Natural killer cell (primary cell): Measurements from ENCODE around the gene PRR20A. TPM values are rescaled to one million over a fixed set of nuclear protein-coding genes. Genes with fewer than 3 reads are reported as not detected.
"Not testable (repeated sequence)": the region's sequence is repeated elsewhere in the genome, so short reads cannot be mapped to it uniquely, and the experiment has no call there.

Experiments
- ATAC-seq, 3 donors: fragments of 150-1000 bp in 2 of 3; fragments of 200-7000 bp in 1 of 3; cut with Tn5 transposase; 1 replicate in 1 of 3; 2 replicates in 2 of 3; pipeline ENCODE4 v1.10.0; 2021; ENCODE audit warnings: mild to moderate bottlenecking in 2 of 3, moderate library complexity in 2 of 3
- DNase-seq, 2 donors: peaks; one replicate each; pipeline versions ENCODE4 v3.0.0 to v3.0.0-alpha.2; 2013 to 2021; ENCODE audit warnings: mixed read lengths in 1 of 2
- H3K27ac ChIP-seq: one replicate; pipeline ENCODE4 v1.5.1; 2013; ENCODE audit warnings: mild to moderate bottlenecking, low read length
- H3K27me3 ChIP-seq: one replicate; pipeline ENCODE4 v1.6.1; 2013; ENCODE audit warnings: low read length; ENCODE audit not compliant: control insufficient read depth, insufficient read depth
- H3K36me3 ChIP-seq: one replicate; pipeline ENCODE4 v1.6.1; 2013; ENCODE audit warnings: low read length; ENCODE audit not compliant: control insufficient read depth, insufficient read depth
- H3K4me1 ChIP-seq: one replicate; pipeline ENCODE4 v1.6.1; 2013; ENCODE audit warnings: low read length; ENCODE audit not compliant: control insufficient read depth, insufficient read depth
- H3K4me3 ChIP-seq: one replicate; pipeline ENCODE4 v1.5.1; 2013; ENCODE audit warnings: low read length
- H3K9me3 ChIP-seq: one replicate; pipeline ENCODE4 v1.6.1; 2013; ENCODE audit warnings: low read length; ENCODE audit not compliant: control insufficient read depth, insufficient read depth
- H3K27ac Mint-ChIP-seq, 2 donors: one replicate each; pipeline ENCODE4 v1.8.0; 2022; ENCODE audit warnings: mild to moderate bottlenecking in 2 of 2, mixed read lengths in 2 of 2, moderate library complexity in 1 of 2
- H3K27me3 Mint-ChIP-seq, 2 donors: one replicate each; pipeline ENCODE4 v1.8.0; 2022; ENCODE audit warnings: low read depth in 2 of 2, mixed read lengths in 2 of 2
- H3K36me3 Mint-ChIP-seq: one replicate; pipeline ENCODE4 v1.8.0; 2022; ENCODE audit warnings: mixed read lengths
- H3K4me1 Mint-ChIP-seq, 2 donors: one replicate each; pipeline ENCODE4 v1.8.0; 2022; ENCODE audit warnings: mixed read lengths in 2 of 2
- H3K4me3 Mint-ChIP-seq: one replicate; pipeline ENCODE4 v1.8.0; 2022; ENCODE audit warnings: mild to moderate bottlenecking, moderate library complexity, mixed read lengths
- H3K9me3 Mint-ChIP-seq, 2 donors: one replicate each; pipeline ENCODE4 v1.8.0; 2022; ENCODE audit warnings: mixed read lengths in 2 of 2
- whole genome bisulfite sequencing: methylation state at CpG from one replicate; pipeline ENCODE4 v1.1.7; 2013; ENCODE audit warnings: missing lambda C conversion rate; ENCODE audit not compliant: insufficient coverage; 5-methylcytosine and 5-hydroxymethylcytosine counted together
- intact Hi-C: fragments of 100-400 bp; cut with micrococcal nuclease; formaldehyde crosslinking; loops from one replicate; pipeline ENCODE4 v1.14.2; 2022
- total RNA-seq, 4 donors: library from RNA; stranded (reverse); fragments of 120-200 nt in 1 of 4; gene quantifications; one replicate each; pipeline versions ENCODE4 v1.2.3 to v1.2.4, GENCODE V29; 2013 to 2022
- TF ChIP-seq, protein P1 (sequence below): fragments of 200-600 bp; IDR thresholded peaks from one replicate; pipeline ENCODE4 v1.8.0; 2022; ENCODE audit warnings: antibody characterized with exemption

The PRR20A gene
- total RNA-seq, 3 donors from 2014 or later (not counting 1 experiment from before 2014, with no cell fraction given) = not detected

- intact Hi-C loops = no loop called here
- no peak overlapping the region for H3K4me3 ChIP-seq
- H3K27me3 ChIP-seq = no peaks in the 10 kb centered on the region
- Mint-ChIP-seq H3K4me3 (no peak overlapping the region), H3K36me3 (no peaks in the 10 kb centered on the region), H3K27me3 (no peaks in the 10 kb centered on the region), H3K27ac (no peak overlapping the region), H3K4me1 (no peaks in the 10 kb centered on the region), H3K9me3 (peaks cover 9 to 17% of the 10 kb centered on the region in 2 donors)
- H3K27ac ChIP-seq = no peak overlapping the region
- TF ChIP-seq, protein P1, sequence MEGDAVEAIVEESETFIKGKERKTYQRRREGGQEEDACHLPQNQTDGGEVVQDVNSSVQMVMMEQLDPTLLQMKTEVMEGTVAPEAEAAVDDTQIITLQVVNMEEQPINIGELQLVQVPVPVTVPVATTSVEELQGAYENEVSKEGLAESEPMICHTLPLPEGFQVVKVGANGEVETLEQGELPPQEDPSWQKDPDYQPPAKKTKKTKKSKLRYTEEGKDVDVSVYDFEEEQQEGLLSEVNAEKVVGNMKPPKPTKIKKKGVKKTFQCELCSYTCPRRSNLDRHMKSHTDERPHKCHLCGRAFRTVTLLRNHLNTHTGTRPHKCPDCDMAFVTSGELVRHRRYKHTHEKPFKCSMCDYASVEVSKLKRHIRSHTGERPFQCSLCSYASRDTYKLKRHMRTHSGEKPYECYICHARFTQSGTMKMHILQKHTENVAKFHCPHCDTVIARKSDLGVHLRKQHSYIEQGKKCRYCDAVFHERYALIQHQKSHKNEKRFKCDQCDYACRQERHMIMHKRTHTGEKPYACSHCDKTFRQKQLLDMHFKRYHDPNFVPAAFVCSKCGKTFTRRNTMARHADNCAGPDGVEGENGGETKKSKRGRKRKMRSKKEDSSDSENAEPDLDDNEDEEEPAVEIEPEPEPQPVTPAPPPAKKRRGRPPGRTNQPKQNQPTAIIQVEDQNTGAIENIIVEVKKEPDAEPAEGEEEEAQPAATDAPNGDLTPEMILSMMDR = no peak
- ATAC-seq = no peak
- no peaks in the 10 kb centered on the region for H3K36me3 ChIP-seq
- DNase-seq = no peak
- no peaks in the 10 kb centered on the region for H3K9me3 ChIP-seq
- 87% methylated on average over 2 of the region's 2 CpGs for WGBS
- H3K4me1 ChIP-seq = no peaks in the 10 kb centered on the region
These were observed 4.6 kb upstream of the PRR20A start for GRCh38 chr13:57136093-57136492.

- Mint-ChIP-seq H3K27ac (no peak overlapping the region), H3K36me3 (no peaks in the 10 kb centered on the region), H3K4me1 (no peaks in the 10 kb centered on the region), H3K27me3 (no peaks in the 10 kb centered on the region), H3K4me3 (no peak overlapping the region), H3K9me3 (peaks cover 9 to 12% of the 10 kb centered on the region in 2 donors)
- Histone ChIP-seq H3K9me3 (no peaks in the 10 kb centered on the region), H3K4me3 (no peak overlapping the region), H3K4me1 (no peaks in the 10 kb centered on the region), H3K27ac (no peak overlapping the region), H3K36me3 (no peaks in the 10 kb centered on the region), H3K27me3 (no peaks in the 10 kb centered on the region)
- ATAC-seq = no peak
- TF ChIP-seq, protein P1 = no peak
- intact Hi-C loops = no loop called here
- 94% methylated on average over 2 of the region's 4 CpGs for WGBS
- no peak for DNase-seq
These were observed 3.1 kb upstream of the PRR20A start for GRCh38 chr13:57137585-57137984.

DNA sequence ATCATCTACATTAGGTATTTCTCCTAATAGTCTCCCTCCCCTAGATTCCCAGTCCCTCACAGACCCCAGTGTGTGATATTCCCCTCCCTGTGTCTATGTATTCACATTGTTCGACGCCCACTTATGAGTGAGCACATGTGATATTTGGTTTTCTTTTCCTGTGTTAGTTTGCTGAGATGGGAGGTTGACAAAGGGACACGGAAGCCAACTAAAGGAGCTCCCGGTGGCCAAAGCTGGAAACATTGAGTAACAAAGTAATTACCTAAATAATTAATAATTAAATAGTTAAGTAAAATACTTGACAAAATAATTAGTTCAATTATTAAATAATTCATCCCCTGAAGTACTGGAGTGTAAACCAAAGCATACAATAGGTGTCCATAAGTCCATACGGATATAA lies 1.7 kb upstream of the PRR20A start:
- ATAC-seq = no peak
- Histone ChIP-seq H3K36me3 (no peaks in the 10 kb centered on the region), H3K9me3 (no peaks in the 10 kb centered on the region), H3K27ac (no peak overlapping the region), H3K4me3 (no peak overlapping the region), H3K4me1 (no peaks in the 10 kb centered on the region), H3K27me3 (no peaks in the 10 kb centered on the region)
- Mint-ChIP-seq H3K4me1 (no peaks in the 10 kb centered on the region), H3K27me3 (no peaks in the 10 kb centered on the region), H3K9me3 (peaks cover 5 to 9% of the 10 kb centered on the region in 2 donors), H3K36me3 (no peaks in the 10 kb centered on the region), H3K4me3 (no peak overlapping the region), H3K27ac (no peak overlapping the region)
- intact Hi-C loops = no loop called here
- DNase-seq = no peak
- TF ChIP-seq, protein P1 = no peak
- 94% methylated on average over 2 of the region's 5 CpGs for WGBS

DNA sequence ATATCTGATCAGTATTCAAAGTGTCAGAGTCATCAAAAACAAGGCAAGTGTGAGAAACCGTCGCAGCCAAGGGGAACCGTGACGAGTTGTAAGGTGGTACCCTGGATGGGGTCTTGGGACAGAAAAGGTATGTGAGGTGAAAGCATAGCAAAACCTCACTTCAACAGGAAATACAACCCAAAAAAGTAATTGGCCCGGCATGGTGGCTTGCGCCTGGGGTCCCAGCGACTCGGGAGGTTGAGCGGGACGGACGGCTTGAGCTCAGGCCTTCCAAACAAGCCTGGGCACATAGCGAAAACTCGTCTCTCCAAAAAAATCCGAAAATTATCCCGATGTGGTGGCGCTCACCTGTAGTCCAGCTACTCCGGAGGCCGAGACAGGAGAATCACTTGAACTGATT lies 937 bp upstream of the PRR20A start:
- no CpG with 5 or more reads among the region's 18 CpGs for WGBS

DNA sequence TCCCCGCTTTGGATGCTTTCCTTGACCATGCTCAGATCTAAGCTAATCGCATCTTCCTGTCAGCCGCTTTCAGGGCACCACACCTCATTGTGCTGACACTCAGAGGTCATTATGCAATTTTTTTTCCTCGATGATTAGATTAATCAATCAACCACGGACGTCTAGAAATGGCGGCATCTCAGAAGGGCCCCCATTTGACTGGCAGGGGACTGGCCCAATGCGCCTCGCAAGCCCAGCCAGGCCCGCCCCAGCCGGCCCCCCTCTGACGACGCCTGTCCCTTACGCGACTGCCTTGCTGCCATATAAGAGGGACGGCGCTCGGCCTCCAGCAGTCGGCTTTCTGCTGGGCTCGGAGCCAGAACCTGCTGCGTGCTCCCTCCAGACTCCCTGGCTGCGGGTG lies 6.5 kb downstream of the PRR20A start, which contains the start of gene PRR20B:
Gene PRR20B, plus strand, starts transcription at position 301 of the 400 bp plus-strand sequence. CDS start 387 bp downstream, outside the sequence.
- H3K4me1 ChIP-seq, H3K27ac Mint-ChIP-seq, H3K4me3 Mint-ChIP-seq, DNase-seq, H3K36me3 ChIP-seq, intact Hi-C loops, H3K4me3 ChIP-seq, H3K27me3 ChIP-seq, H3K9me3 ChIP-seq, H3K27ac ChIP-seq, H3K27me3 Mint-ChIP-seq, ATAC-seq, H3K9me3 Mint-ChIP-seq, H3K36me3 Mint-ChIP-seq, H3K4me1 Mint-ChIP-seq: not testable (repeated sequence)
- WGBS = no CpG with 5 or more reads among the region's 22 CpGs

More for the DNA sequence above, 937 bp upstream of the PRR20A start:
- H3K4me1 Mint-ChIP-seq, H3K4me3 ChIP-seq, ATAC-seq, H3K27me3 Mint-ChIP-seq, DNase-seq, H3K9me3 Mint-ChIP-seq, H3K36me3 ChIP-seq, H3K4me3 Mint-ChIP-seq, H3K27me3 ChIP-seq, H3K27ac Mint-ChIP-seq, H3K4me1 ChIP-seq, H3K36me3 Mint-ChIP-seq, H3K9me3 ChIP-seq, H3K27ac ChIP-seq, intact Hi-C loops: not testable (repeated sequence)

DNA sequence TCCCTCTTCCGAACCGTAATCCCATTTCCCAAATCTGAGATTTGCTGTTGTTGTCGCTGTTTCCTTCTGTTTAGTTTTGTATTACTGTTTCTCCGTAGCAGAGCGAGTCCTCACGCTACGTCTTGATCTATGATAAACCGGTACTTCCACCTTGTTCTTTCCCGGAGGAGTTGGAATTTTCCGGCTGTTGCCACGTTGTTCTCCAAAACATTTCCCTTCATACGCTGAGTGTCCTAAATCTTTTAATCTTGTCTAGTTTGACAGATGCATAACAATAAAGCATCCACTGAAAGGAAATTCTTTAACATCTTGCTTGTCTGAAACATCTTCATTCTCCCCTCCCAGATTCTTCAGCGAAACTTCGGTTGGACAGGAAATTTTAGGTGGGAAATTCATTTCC lies 7.4 kb downstream of the PRR20A start:
- H3K4me1 ChIP-seq, H3K27me3 Mint-ChIP-seq, H3K4me1 Mint-ChIP-seq, H3K27ac Mint-ChIP-seq, H3K4me3 ChIP-seq, H3K27me3 ChIP-seq, H3K9me3 ChIP-seq, H3K9me3 Mint-ChIP-seq, H3K36me3 Mint-ChIP-seq, H3K36me3 ChIP-seq, H3K27ac ChIP-seq, H3K4me3 Mint-ChIP-seq, intact Hi-C loops, DNase-seq, ATAC-seq: not testable (repeated sequence)
- WGBS = 92% methylated on average over 6 of the region's 14 CpGs
